Prostate gland (tissue), 2 donors: ENCODE measurements around the gene KRT7.

ENCODE experiments used
- POLR2AphosphoS5 ChIP-seq: sonication (generic); formaldehyde crosslinking; IDR thresholded peaks from one replicate; pipeline ENCODE4 v1.6.1; 2017; ENCODE audit warnings: antibody characterized with exemption
- TF ChIP-seq, protein P1 (sequence below), 4 experiments: fragments of 200-600 bp in 2 of 4; fragments of 450-650 bp in 2 of 4; sonication (generic) in 2 of 4; IDR thresholded peaks; 1 replicate in 3 of 4; 2 replicates in 1 of 4; pipeline ENCODE4 v1.5.1; 2016 to 2019; ENCODE audit warnings: antibody characterized with exemption in 4 of 4, mild to moderate bottlenecking in 2 of 4, moderate library complexity in 2 of 4

DNA sequence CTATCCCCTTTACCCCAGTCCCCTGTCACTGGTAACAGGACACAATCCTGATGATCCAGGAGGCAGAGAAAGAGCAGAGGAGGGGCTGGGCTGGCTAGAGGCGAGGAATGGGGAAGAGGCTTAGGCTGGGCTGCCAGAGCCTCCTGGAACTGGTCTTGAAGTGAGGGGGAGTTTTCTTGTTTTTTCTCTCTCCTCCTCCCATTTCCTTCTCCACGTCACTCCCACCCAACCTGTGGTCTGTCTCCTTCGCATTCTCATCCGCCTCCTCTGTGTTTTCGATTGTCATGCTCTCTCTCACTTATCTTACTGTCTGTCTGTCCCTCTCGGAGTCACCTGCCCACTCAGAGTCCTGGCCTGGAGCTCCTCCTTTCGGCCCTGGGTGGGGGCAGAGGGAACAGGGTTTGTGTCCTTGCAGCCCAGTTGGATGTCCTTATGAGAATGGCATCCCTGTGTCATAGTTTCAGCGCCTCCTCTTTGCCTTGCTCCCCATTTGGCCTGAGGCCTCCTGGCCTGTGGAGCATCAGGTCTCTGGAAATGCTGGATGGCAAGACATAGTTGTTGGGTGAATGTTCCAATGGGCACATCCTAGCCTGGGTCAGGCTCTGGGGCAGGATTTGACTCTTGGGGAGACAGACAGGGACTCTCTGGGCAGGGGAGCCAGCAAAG, 37.8 kb upstream of the KRT7 start:
- TF ChIP-seq, protein P1, sequence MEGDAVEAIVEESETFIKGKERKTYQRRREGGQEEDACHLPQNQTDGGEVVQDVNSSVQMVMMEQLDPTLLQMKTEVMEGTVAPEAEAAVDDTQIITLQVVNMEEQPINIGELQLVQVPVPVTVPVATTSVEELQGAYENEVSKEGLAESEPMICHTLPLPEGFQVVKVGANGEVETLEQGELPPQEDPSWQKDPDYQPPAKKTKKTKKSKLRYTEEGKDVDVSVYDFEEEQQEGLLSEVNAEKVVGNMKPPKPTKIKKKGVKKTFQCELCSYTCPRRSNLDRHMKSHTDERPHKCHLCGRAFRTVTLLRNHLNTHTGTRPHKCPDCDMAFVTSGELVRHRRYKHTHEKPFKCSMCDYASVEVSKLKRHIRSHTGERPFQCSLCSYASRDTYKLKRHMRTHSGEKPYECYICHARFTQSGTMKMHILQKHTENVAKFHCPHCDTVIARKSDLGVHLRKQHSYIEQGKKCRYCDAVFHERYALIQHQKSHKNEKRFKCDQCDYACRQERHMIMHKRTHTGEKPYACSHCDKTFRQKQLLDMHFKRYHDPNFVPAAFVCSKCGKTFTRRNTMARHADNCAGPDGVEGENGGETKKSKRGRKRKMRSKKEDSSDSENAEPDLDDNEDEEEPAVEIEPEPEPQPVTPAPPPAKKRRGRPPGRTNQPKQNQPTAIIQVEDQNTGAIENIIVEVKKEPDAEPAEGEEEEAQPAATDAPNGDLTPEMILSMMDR (IDR thresholded peaks at IDR 0.05): no peak
- no peak for TF ChIP-seq POLR2AphosphoS5
